ENCODE measurements around the gene TMEM62. TPM values are rescaled to one million over a fixed set of nuclear protein-coding genes. Genes with fewer than 3 reads are reported as not detected.

The TMEM62 gene
- total RNA-seq, 1 donor from 2014 or later, result 11.0 TPM

DNA sequence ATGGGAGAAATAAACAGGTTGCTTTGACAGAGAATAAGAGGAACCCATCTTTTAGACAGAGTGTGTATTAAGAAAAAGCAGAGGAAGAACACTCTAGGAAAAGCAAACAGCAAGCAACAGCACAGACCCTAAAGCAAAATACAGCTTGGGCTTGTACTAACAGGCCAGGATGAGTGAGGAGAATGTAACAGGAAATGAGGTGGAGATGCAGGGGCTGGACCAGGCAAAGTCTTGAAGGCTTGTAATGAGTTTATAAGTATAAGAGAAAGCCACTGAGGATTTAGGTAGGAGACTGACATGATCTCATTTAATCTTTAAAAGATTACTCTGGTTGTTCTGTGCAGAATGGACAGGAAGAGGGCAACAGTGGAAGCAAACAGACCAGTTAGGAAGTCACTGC is 32.4 kb upstream of the TMEM62 start:
- Mint-ChIP-seq H3K9me3 (ENCODE audit: low read depth) (no peaks in the 10 kb centered on the region), H3K36me3 (ENCODE audit: low read depth) (peaks cover 16% of the 10 kb centered on the region), H3K4me3 (ENCODE audit: unreplicated experiment) (no peak overlapping the region), H3K4me1 (ENCODE audit: low read depth) (peaks cover 44% of the 10 kb centered on the region), H3K27me3 (ENCODE audit: low read depth) (no peaks in the 10 kb centered on the region), H3K27ac (ENCODE audit: unreplicated experiment) (no peak overlapping the region)
- TF ChIP-seq, protein P1, sequence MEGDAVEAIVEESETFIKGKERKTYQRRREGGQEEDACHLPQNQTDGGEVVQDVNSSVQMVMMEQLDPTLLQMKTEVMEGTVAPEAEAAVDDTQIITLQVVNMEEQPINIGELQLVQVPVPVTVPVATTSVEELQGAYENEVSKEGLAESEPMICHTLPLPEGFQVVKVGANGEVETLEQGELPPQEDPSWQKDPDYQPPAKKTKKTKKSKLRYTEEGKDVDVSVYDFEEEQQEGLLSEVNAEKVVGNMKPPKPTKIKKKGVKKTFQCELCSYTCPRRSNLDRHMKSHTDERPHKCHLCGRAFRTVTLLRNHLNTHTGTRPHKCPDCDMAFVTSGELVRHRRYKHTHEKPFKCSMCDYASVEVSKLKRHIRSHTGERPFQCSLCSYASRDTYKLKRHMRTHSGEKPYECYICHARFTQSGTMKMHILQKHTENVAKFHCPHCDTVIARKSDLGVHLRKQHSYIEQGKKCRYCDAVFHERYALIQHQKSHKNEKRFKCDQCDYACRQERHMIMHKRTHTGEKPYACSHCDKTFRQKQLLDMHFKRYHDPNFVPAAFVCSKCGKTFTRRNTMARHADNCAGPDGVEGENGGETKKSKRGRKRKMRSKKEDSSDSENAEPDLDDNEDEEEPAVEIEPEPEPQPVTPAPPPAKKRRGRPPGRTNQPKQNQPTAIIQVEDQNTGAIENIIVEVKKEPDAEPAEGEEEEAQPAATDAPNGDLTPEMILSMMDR (IDR thresholded peaks at IDR 0.05), result no peak
- no peak for DNase-seq (ENCODE audit: low spot score)

DNA sequence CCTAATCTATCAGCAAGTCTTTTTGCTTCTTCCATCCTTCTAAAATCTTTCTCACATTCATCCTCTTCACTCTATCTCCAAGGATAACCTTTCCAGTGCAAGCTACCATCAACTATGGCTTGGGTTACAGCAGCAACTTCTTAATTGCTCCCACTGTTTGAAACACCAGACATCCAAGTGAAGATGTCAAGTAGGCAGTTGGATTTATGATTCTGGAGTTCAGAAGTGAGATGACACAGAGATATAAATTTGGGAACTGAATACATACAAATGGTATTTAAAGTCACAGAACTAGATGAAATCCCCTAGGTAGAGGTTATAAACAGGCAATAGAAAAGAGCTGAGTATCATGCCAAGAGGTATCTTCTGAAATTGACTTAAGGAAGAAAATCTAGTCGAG is 31.2 kb upstream of the TMEM62 start:
- no peak for DNase-seq (ENCODE audit: low spot score)
- Mint-ChIP-seq H3K36me3 (ENCODE audit: low read depth) (peaks cover 16% of the 10 kb centered on the region), H3K4me1 (ENCODE audit: low read depth) (peaks cover 42% of the 10 kb centered on the region), H3K9me3 (ENCODE audit: low read depth) (no peaks in the 10 kb centered on the region), H3K4me3 (ENCODE audit: unreplicated experiment) (no peak overlapping the region), H3K27ac (ENCODE audit: unreplicated experiment) (no peak overlapping the region), H3K27me3 (ENCODE audit: low read depth) (no peaks in the 10 kb centered on the region)
- TF ChIP-seq, protein P1 (IDR thresholded peaks at IDR 0.05), result no peak

DNA sequence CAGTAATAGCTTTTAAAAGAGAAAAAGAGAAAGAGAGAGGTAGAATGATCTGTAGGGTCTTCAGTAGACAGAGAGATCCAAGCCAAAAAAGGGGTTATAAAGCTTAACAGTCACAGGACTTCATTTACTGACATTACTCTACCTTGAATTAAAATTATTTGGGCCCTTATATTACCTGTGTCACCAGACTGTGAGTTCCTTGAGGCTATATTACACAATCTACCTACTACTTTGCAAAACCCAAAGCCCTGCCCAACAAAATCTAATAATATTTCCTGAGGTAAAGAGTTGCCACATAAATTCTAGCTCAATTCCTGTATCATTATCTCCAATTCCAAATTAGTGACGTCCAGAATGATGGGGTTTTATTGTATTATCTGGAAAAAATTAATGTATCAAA is 29.5 kb upstream of the TMEM62 start:
- Mint-ChIP-seq H3K36me3 (ENCODE audit: low read depth) (peaks cover 14% of the 10 kb centered on the region), H3K27ac (ENCODE audit: unreplicated experiment) (peak overlapping the region; percentile 69), H3K4me3 (ENCODE audit: unreplicated experiment) (no peak overlapping the region), H3K4me1 (ENCODE audit: low read depth) (peaks cover 42% of the 10 kb centered on the region), H3K9me3 (ENCODE audit: low read depth) (no peaks in the 10 kb centered on the region), H3K27me3 (ENCODE audit: low read depth) (no peaks in the 10 kb centered on the region)
- TF ChIP-seq, protein P1 (IDR thresholded peaks at IDR 0.05), result no peak
- DNase-seq (ENCODE audit: low spot score), result no peak

DNA sequence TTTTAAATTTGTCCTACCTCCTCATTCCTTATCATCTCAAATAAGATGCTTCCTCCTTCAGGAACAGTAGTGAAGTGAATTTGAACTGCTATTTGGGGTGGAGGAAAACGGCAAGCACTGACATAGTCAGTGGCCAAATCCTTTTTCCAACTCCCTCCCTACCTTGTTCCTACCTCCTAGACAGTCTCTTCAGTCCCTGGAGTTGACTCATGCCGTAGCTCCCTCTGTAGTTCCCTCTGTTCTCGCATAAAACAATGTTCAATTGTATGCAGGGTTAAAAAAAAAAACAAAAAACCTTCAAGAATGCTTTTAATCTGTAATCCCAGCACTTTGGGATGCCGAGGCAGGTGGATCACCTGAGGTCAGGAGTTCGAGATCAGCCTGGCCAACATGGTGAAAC is 29.0 kb upstream of the TMEM62 start:
- no peaks in the 10 kb centered on the region for H3K27me3 Mint-ChIP-seq (ENCODE audit: low read depth)
- peak overlapping the region; percentile 29 for H3K4me3 Mint-ChIP-seq (ENCODE audit: unreplicated experiment)
- DNase-seq (ENCODE audit: low spot score), result no peak
- TF ChIP-seq, protein P1 (IDR thresholded peaks at IDR 0.05), result no peak
- peaks cover 42% of the 10 kb centered on the region for H3K4me1 Mint-ChIP-seq (ENCODE audit: low read depth)
- H3K27ac Mint-ChIP-seq (ENCODE audit: unreplicated experiment), result no peak overlapping the region
- H3K9me3 Mint-ChIP-seq (ENCODE audit: low read depth), result no peaks in the 10 kb centered on the region
- peaks cover 14% of the 10 kb centered on the region for H3K36me3 Mint-ChIP-seq (ENCODE audit: low read depth)

DNA sequence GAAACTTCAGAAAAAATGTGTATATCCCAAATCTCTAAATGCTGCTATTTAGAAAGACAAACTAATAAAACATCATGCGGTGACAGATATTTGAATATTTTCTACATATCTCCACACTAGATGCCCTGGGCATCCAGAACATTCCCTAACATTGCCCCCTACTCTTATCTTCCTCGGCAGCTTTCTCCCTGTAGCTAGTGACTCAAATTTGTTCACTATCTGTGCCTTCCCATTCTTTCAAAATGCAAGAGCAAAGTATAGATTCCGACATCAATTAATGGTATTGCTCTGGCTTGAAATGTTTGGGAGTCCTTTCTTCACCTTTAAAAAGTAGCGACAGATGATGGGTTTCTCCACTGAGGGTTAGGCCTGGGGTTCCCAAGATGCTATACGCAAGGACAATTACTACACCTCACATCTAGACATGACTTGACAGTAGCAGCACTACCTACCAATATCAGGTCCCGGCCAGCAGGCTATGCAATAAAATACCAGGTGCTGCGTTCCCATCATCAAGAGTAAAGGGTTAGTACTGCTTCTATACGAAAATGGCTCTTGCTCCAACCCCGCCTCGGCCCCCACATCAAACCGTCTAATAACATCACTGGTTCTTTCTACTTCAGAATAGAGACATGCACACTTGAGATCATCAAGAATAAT is 28.2 kb upstream of the TMEM62 start:
- no peak for DNase-seq (ENCODE audit: low spot score)
- Mint-ChIP-seq H3K36me3 (ENCODE audit: low read depth) (peaks cover 10% of the 10 kb centered on the region), H3K4me1 (ENCODE audit: low read depth) (peaks cover 42% of the 10 kb centered on the region), H3K4me3 (ENCODE audit: unreplicated experiment) (peak overlapping the region; percentile 96), H3K9me3 (ENCODE audit: low read depth) (no peaks in the 10 kb centered on the region), H3K27ac (ENCODE audit: unreplicated experiment) (peak overlapping the region; percentile 99), H3K27me3 (ENCODE audit: low read depth) (no peaks in the 10 kb centered on the region)
- TF ChIP-seq, protein P1 (IDR thresholded peaks at IDR 0.05), result no peak
